Measurements from ENCODE around the gene PFKFB4. TPM values are rescaled to one million over a fixed set of nuclear protein-coding genes. Genes with fewer than 3 reads are reported as not detected.

The PFKFB4 gene
- total and polyA plus RNA-seq, 2 of the 8 experiments (the other 6 are each of a cell fraction or from before 2014, with no cell fraction given), result 10.7 to 20.1 TPM

DNA sequence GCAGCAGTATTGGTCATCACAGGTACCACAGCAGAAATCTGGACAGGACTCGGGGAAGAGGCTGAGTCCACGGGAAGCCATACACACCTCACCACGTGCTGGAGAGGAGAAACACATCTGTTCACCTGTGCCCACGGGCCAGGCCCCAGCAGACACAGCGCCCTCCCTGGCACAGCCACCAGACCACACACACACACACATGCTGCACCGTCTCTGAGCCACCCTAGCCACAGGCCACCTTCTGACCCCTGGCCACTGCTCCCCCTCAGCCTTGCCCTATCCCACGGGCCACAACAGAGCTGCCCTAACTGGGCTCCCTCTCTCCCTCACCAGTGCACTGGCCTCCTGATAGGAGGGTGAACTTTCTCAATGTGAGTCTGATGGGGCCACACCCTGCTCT lies 55.4 kb downstream of the PFKFB4 start:
- POLR2A ChIA-PET (ENCODE audit: partially characterized antibody), result interaction anchor here (1.1 to 2.7 kb wide), 2 partner anchors 27 to 35 kb away, joined by 3 to 20 read pairs; a partner anchor contains a TSS
- TF ChIP-seq GTF2F1 (IDR thresholded peaks at IDR 0.05; ENCODE audit: borderline replicate concordance, low read depth, low read length), result no peak
- no peak for TF ChIP-seq JUND (IDR thresholded peaks at IDR 0.05; ENCODE audit: low read length)
- TF ChIP-seq KDM5A (IDR thresholded peaks at IDR 0.05; ENCODE audit: low read length), result no peak
- no peak for TF ChIP-seq CREB1 (IDR thresholded peaks at IDR 0.05)
- TF ChIP-seq EP300 (IDR thresholded peaks at IDR 0.05; ENCODE audit: borderline replicate concordance in 1 of 2, low read depth in 2 of 2, low read length in 2 of 2), result no peak
- TF ChIP-seq, protein P1, sequence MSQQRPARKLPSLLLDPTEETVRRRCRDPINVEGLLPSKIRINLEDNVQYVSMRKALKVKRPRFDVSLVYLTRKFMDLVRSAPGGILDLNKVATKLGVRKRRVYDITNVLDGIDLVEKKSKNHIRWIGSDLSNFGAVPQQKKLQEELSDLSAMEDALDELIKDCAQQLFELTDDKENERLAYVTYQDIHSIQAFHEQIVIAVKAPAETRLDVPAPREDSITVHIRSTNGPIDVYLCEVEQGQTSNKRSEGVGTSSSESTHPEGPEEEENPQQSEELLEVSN (IDR thresholded peaks at IDR 0.05), result no peak
- TF ChIP-seq RNF2 (IDR thresholded peaks at IDR 0.05; ENCODE audit: borderline replicate concordance, low read depth, low read length, missing control alignments, poor library complexity, severe bottlenecking), result no peak
- no peak for TF ChIP-seq TAF7 (optimal IDR thresholded peaks at IDR 0.05; ENCODE audit: borderline replicate concordance, low read depth, low read length)
- TF ChIP-seq JUN (IDR thresholded peaks at IDR 0.05; ENCODE audit: low read depth, low read length), result no peak
- TF ChIP-seq RAD21 (IDR thresholded peaks at IDR 0.05 in 1 of 2, conservative IDR thresholded peaks at IDR 0.05 in 1 of 2; ENCODE audit: low read depth in 2 of 2, low read length in 2 of 2), result no peak
- TF ChIP-seq CBX5 (IDR thresholded peaks at IDR 0.05; ENCODE audit: low read depth, low read length), result no peak
- Histone ChIP-seq H4K20me1 (replicated peaks in 1 of 2; ENCODE audit: control insufficient read depth in 1 of 2, insufficient read depth in 2 of 2, low read length in 2 of 2) (peaks cover 0 to 2% of the 10 kb centered on the region in 2 experiments), H3K9ac (replicated peaks in 1 of 4; ENCODE audit: extremely low read depth in 1 of 4, low read depth in 3 of 4, low read length in 3 of 4) (peak overlapping the region in 1 of 4 experiments; percentile 3; a peak in 2 of 7 replicates), H2BK12ac (ENCODE audit: low read depth, low read length) (peak overlapping the region; percentile 2; the same call in 1 of the 2 replicates), H3K36me3 (ENCODE audit: control insufficient read depth in 2 of 4, insufficient read depth in 4 of 4, low read length in 3 of 4) (peaks cover 0 to 13% (median 5%) of the 10 kb centered on the region in 4 experiments; a peak in 4 of 8 replicates), H3K14ac (ENCODE audit: insufficient read length) (no peak overlapping the region), H2BK5ac (ENCODE audit: low read depth, low read length) (peak overlapping the region; percentile 18; the same call in 1 of the 2 replicates), H4K5ac (ENCODE audit: insufficient read length, low read depth, low read length) (no peak overlapping the region), H3K23me2 (ENCODE audit: low read depth, low read length) (peaks cover 11% of the 10 kb centered on the region; the same call in 1 of the 2 replicates), H3K79me2 (ENCODE audit: control insufficient read depth in 1 of 2, insufficient read depth in 2 of 2, low read length in 2 of 2) (peaks cover 0 to 3% of the 10 kb centered on the region in 2 experiments; a peak in 1 of 4 replicates), H3K4me2 (ENCODE audit: insufficient read depth in 1 of 2, low read depth in 2 of 2, low read length in 2 of 2) (no peak overlapping the region), H3K79me1 (ENCODE audit: low read depth, low read length) (peaks cover 9% of the 10 kb centered on the region), H3K27me3 (replicated peaks in 1 of 4; ENCODE audit: control insufficient read depth in 3 of 4, extremely low read depth in 1 of 4, insufficient read depth in 3 of 4, low read length in 3 of 4) (peaks cover 0 to 3% (median 0%) of the 10 kb centered on the region in 4 experiments; a peak in 2 of 7 replicates), H2AFZ (ENCODE audit: low read length) (no peak overlapping the region), H2BK15ac (ENCODE audit: low read length) (peak overlapping the region; percentile 65; the same call in 1 of the 2 replicates), H3K9me3 (ENCODE audit: insufficient read depth in 2 of 2, low read depth in 1 of 2, low read length in 1 of 2) (no peaks in the 10 kb centered on the region), H3K27ac (ENCODE audit: low read depth, low read length) (peak overlapping the region; percentile 30; the same call in 1 of the 2 replicates), H3K56ac (replicated peaks; ENCODE audit: insufficient read length, low read depth, low read length) (no peak overlapping the region), H3K4me1 (replicated peaks in 1 of 4; ENCODE audit: control insufficient read depth in 3 of 4, insufficient read depth in 4 of 4, low read length in 3 of 4) (peaks cover 0 to 14% (median 10%) of the 10 kb centered on the region in 4 experiments; a peak in 6 of 7 replicates), H3K4me3 (ENCODE audit: extremely low read depth in 1 of 4, insufficient read depth in 2 of 4, low read depth in 3 of 4, low read length in 4 of 4) (no peak overlapping the region), H2BK120ac (replicated peaks; ENCODE audit: low read depth, low read length) (no peak overlapping the region), H3K18ac (ENCODE audit: extremely low read depth, low read length) (no peak overlapping the region), H2AK5ac (ENCODE audit: low read depth, low read length) (no peak overlapping the region), H4K91ac (replicated peaks; ENCODE audit: insufficient read length, low read length) (no peak overlapping the region), H3K4ac (replicated peaks; ENCODE audit: insufficient read length, low read depth, low read length) (no peak overlapping the region), H3K23ac (ENCODE audit: insufficient read length) (no peak overlapping the region), H2BK20ac (ENCODE audit: low read length) (no peak overlapping the region), H4K8ac (ENCODE audit: extremely low read depth, insufficient read depth, low read length) (peak overlapping the region; percentile 62; the same call in 1 of the 2 replicates)
- FAIRE-seq (no peak), DNase-seq (ENCODE audit: low read depth in 1 of 2, low spot score in 2 of 2) (peak in 1 of 2 experiments; percentile 42)
- CTCF ChIA-PET (ENCODE audit: partially characterized antibody), result interaction anchor here (1.0 to 2.1 kb wide), 5 partner anchors 15 to 65 kb away, joined by 3 to 10 read pairs (median 5); no protein-coding TSS in a partner anchor
- 91% methylated on average over 7 of the region's 7 CpGs; no CpG with 5 or more reads in 1 of the 2 experiments for whole genome bisulfite sequencing, 2 experiments (ENCODE audit: extremely low coverage in 1 of 2, insufficient coverage in 1 of 2, insufficient read length in 1 of 2, insufficient replicate concordance in 2 of 2, low coverage in 1 of 2, low lambda C conversion rate in 2 of 2, missing lambda C conversion rate in 1 of 2)

All from H1 (cell line).